ENCODE results near the gene FAM186B.

GRCh38 chr12:49539406-49540228 is 65.8 kb downstream of the FAM186B start:
- TF ChIP-seq CTCF (IDR thresholded peaks at IDR 0.05) (no peak), POLR2A (IDR thresholded peaks at IDR 0.05) (no peak)
